HG03045 (cell line): ENCODE measurements around the gene AK5.
"Not testable (repeated sequence)": the region's sequence is repeated elsewhere in the genome, so short reads cannot be mapped to it uniquely, and the experiment has no call there.

Experiments used
- ATAC-seq: cut with Tn5 transposase; IDR thresholded peaks from one replicate; pipeline ENCODE4 v1.9.1; 2021; ENCODE audit warnings: mild to moderate bottlenecking, moderate library complexity; ENCODE audit not compliant: unreplicated experiment

AK5 gene

GRCh38 chr1:77484926-77485325, 203.1 kb downstream of the AK5 start:
- ATAC-seq: no peak

DNA sequence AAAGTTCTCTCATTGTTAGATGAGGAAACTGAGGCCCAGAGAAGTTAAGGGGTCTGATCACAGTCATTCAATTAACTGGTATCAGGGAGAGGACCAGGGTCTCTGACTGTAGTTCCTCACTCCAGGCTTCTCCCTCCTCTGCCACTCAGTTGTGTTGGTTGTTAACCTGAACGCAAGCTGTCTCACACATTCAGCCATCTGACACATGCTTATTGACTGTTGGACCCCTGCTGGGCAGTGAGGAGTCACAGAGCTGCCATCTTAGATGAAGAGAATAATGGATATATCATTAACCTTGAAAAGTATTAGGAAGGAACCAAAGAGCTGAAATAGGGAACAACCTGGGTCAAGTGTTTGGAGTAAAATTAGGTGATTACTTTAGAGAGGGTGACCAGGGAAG, 205.8 kb downstream of the AK5 start:
- no peak for ATAC-seq

- ATAC-seq: no peak
Measured at GRCh38 chr1:77489910-77490309, 208.1 kb downstream of the AK5 start.

- ATAC-seq: no peak
Measured at GRCh38 chr1:77494026-77494425, 212.2 kb downstream of the AK5 start.

DNA sequence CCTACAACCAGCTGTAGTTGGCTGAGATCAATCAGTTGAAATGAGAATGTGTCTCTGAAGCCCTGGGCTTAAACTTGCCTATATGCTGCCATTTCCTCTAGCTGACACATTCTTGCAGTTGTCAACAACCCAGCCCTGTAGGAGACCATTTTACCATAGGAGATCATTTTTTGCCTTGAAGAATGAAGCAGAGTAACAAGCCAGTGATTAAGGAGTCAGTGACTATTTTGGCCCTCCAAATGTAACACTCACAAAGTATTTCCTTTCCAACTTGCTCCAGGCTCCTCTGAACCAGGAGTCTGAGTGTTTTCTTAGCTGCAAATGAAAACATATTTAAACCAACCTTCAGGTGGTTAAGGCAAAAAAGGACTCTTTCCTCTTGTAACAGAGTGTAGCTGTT, 217.1 kb downstream of the AK5 start:
- no peak for ATAC-seq

DNA sequence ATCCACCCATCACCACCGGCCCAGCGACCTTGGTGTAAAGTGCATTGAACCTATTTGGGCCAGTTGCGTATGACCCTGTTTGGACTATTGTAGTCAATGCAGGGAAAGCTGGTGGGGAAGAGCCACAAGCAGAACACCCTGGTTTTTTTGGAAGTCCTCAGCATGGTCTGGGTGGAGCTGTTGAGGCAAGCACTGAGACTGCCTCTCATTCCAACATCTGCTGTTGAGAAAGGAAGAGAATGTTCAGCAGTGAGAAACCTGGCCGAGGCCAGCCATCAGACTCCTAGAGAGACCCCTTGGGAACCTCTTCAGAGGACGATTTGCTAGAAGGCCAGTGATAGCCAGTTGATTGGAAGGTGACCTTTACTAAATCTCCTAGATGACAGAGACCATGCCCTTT, 217.6 kb downstream of the AK5 start:
- ATAC-seq: no peak

GRCh38 chr1:77504986-77505385, 223.2 kb downstream of the AK5 start:
- no peak for ATAC-seq

DNA sequence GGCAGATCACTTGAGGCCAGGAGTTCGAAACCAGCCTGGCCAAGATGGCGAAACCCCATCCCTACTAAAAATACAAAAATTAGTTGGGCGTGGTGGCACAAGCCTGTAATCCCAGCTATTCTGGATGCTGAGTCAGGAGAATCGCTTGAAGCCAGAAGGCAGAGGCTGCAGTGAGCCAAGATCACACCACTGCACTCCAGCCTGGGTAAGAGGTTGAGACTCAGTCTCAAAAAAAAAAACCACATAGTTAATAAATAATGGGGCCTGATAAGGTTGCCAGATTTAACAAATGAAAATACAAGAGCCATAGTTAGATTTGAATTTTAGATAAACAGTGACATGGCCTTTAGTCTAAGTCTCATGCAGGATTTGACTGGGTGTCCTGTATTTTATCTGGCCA, 225.0 kb downstream of the AK5 start:
- no peak for ATAC-seq

- ATAC-seq: no peak
Measured at GRCh38 chr1:77509051-77509492, 227.3 kb downstream of the AK5 start.

GRCh38 chr1:77509898-77510297, 228.1 kb downstream of the AK5 start:
- ATAC-seq: no peak

DNA sequence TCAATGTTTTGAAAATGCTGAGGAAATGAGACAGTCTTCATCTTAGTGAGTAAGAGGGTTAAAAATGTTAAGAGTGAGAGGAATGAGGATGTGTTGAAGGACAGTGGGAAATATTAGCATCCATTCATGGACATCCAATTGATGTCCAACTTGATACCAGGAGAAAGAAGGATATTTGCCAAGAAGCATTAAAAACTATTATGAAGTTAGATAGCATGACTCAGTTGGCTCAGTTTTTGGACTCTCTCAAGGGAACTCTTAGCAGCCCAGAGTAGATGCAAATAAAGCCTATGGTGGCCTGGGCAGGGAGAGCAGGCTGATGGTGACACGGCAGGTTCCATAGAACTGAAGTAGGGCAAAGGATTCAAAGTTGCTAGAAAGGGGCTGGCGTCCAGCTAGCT, 229.6 kb downstream of the AK5 start:
- ATAC-seq: no peak

DNA sequence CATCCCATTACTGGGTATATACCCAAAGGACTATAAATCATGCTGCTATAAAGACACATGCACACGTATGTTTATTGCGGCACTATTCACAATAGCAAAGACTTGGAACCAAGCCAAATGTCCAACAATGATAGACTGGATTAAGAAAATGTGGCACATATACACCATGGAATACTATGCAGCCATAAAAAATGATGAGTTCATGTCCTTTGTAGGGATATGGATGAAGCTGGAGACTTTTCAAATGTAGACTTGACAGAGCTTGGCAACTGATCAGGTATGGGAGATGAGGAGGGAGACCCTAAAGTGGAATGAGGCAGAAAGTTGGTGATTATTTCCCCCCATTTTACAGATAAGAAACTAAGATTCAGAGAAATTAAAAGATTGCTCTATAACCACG, 230.8 kb downstream of the AK5 start:
- not testable (repeated sequence) for ATAC-seq

DNA sequence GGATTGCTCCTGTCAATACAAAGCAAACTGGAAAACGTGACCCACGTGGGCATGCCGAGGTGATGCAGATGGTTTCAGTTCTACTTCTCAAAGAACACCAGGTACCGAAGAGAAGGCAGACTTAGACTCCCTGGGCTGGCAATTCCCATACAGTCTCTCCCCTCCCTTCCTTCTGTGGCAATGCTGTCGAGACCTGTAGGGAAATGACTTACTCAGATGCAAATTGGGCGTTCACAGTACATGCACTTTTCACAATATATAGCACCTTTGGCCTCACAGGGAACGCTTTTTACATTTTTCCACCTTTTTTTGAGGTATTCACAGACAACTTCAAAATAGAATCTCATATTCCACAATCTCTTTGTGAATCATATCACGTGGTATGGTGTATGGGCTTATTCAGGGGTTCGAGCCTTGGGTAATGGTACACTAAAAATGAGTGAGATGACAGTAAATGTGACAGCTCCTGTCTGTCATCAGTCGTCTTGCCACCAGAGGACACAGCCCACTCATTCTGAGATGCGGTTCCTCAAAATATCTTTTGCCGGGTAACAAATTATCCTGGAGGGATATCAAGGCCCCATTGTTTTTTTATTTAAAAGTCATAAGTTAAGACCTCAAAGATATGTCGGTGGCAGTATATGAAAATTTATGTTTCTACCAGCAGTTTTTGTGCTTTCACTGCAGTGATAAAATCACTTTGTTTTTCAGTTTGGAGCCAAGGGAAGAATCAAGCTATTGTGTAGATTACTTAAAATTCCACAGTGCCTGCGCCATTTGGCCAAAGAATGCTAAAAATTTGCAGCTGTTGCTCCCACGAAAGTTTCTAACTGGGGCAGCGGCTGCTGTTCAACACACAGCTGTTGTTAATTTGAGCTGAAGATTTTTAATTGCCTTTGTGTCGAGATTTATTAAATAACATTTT, 232.3 kb downstream of the AK5 start:
- no peak for ATAC-seq

DNA sequence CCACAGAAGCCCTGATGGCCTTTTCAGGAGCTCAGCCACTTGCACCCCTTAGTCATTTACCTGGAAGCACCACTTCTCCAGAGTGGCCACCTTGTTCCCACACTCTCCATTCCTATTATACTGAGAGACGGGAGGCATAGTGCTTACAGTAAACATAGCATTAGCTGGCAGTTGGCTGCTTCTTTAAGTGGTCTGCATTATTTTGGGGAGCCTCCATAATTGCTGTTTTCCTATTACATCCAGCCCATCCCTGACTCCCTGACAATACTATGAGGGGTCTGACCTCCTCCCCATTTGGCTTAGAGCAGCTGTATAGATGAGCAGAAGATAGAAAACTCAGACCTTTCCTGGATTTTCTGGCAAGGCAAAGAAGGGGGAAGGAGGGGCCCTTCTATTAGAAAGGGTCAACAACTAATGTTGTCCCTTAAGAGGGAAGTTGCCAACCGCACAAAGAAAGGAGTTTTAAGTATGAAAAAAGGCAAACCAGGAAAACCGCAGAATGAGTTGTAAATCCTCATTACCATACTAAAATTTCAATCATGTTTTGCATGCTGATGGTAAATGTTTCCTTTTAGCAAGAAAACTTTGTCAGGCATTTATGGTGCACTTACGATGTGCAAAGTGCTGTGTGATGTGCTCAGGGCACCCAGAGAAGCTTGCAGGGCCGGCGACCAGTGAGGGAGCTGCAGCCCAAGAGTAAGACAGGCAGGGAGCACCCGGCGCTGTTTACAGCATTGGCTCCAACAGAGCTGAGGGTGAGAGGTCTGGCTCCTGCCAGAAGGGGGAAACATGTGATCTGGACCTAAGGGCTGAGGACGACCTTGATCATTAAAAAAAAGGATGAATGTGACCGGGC, 233.3 kb downstream of the AK5 start:
- ATAC-seq: no peak

GRCh38 chr1:77516106-77516505, 234.3 kb downstream of the AK5 start:
- ATAC-seq: no peak

DNA sequence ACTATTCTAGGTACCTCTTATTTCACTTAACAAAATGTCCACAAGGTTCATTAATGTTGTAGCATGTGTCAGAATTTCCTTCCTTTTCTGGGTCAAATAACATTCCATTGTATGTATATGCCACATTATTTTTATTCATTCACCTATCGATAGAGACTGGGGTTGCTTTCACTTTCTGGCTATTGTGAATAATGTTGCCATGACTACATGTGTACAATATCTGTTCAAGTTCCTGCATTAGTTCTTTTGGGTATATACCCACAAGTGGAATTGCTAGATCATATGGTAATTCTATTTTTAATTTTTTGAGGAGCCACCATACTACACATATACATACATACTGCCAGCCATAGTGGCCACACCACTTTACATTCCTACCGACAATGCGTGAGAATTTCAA, 242.2 kb downstream of the AK5 start:
- ATAC-seq: no peak

DNA sequence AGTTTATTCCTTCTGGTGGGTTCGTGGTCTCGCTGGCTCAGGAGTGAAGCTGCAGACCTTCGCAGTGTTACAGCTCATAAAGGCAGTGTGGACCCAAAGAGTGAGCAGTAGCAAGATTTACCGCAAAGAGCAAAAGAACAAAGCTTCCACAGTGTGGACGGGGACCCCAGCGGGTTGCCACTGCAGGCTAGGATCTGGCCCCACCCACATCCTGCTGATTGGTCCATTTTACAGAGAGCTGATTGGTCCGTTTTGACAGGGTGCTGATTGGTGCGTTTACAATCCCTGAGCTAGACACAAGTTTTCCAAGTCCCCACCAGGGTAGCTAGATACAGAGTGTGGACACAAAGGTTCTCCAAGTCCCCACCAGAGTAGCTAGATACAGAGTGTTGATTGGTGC, 249.3 kb downstream of the AK5 start:
- not testable (repeated sequence) for ATAC-seq

GRCh38 chr1:77531596-77532280, 249.9 kb downstream of the AK5 start:
- not testable (repeated sequence) for ATAC-seq

GRCh38 chr1:77532641-77533040, 250.8 kb downstream of the AK5 start:
- ATAC-seq: no peak

- ATAC-seq: no peak
Measured at GRCh38 chr1:77533660-77534305, 252.0 kb downstream of the AK5 start.

- ATAC-seq: no peak
Measured at GRCh38 chr1:77534456-77534855, 252.6 kb downstream of the AK5 start.
